Parathyroid adenoma (tissue), 2 donors: ENCODE measurements around the gene ZFR.

Experiments used
- H2AFZ ChIP-seq: fragments of 300-600 bp; sonication (generic); one replicate; pipeline ENCODE4 v1.7.0; 2017; ENCODE audit warnings: antibody characterized with exemption, mild to moderate bottlenecking
- H3K27ac ChIP-seq: fragments of 300-600 bp; sonication (generic); one replicate; pipeline ENCODE4 v1.7.0; 2017
- H3K27me3 ChIP-seq: fragments of 300-600 bp; sonication (generic); one replicate; pipeline ENCODE4 v1.7.0; 2017; ENCODE audit warnings: low read length; ENCODE audit not compliant: control insufficient read depth, insufficient read depth
- H3K36me3 ChIP-seq: fragments of 300-600 bp; sonication (generic); one replicate; pipeline ENCODE4 v1.7.0; 2017; ENCODE audit warnings: low read length; ENCODE audit not compliant: control insufficient read depth, insufficient read depth
- H3K4me1 ChIP-seq: fragments of 300-600 bp; sonication (generic); one replicate; pipeline ENCODE4 v1.7.0; 2017; ENCODE audit warnings: control low read depth
- H3K4me2 ChIP-seq: fragments of 300-600 bp; sonication (generic); one replicate; pipeline ENCODE4 v1.7.0; 2017; ENCODE audit warnings: low read length
- H3K4me3 ChIP-seq: fragments of 300-600 bp; sonication (generic); one replicate; pipeline ENCODE4 v1.7.0; 2017; ENCODE audit warnings: low read depth, low read length
- H3K79me2 ChIP-seq: fragments of 300-600 bp; sonication (generic); one replicate; pipeline ENCODE4 v1.7.0; 2017; ENCODE audit warnings: control low read depth
- H3K9ac ChIP-seq: fragments of 300-600 bp; sonication (generic); one replicate; pipeline ENCODE4 v1.7.0; 2017; ENCODE audit warnings: mild to moderate bottlenecking
- H3K9me3 ChIP-seq: fragments of 300-600 bp; sonication (generic); one replicate; pipeline ENCODE4 v1.7.0; 2017; ENCODE audit warnings: low read length; ENCODE audit not compliant: control insufficient read depth
- CTCF ChIP-seq: fragments of 300-600 bp; sonication (generic); IDR thresholded peaks from one replicate; pipeline ENCODE4 v1.7.0; 2017; ENCODE audit warnings: antibody characterized with exemption, mild to moderate bottlenecking
- donor health status: primary hyperparathyroidism.

The ZFR gene

DNA sequence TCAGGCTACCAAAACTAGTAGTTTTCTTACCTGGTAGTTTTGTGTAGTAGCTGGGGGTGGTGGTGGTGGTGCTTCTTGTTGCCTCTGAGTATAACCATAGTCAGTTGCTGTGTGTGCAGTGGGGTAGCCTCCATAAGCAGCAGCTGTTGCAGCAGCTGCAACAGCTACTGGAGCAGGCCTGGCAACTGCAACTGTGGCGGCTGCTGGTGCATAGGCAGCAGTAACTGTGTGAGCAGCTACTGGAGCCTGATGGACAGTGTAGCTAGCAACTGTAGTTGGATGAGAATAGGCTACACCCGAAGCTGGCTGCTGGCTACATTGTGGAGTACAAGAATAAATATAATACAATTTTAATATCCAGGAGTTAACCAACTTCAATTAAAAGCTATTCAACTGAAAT, 24.7 kb downstream of the ZFR start:
- H3K79me2 ChIP-seq = peaks cover 20% of the 10 kb centered on the region
- no peak for TF ChIP-seq CTCF

DNA sequence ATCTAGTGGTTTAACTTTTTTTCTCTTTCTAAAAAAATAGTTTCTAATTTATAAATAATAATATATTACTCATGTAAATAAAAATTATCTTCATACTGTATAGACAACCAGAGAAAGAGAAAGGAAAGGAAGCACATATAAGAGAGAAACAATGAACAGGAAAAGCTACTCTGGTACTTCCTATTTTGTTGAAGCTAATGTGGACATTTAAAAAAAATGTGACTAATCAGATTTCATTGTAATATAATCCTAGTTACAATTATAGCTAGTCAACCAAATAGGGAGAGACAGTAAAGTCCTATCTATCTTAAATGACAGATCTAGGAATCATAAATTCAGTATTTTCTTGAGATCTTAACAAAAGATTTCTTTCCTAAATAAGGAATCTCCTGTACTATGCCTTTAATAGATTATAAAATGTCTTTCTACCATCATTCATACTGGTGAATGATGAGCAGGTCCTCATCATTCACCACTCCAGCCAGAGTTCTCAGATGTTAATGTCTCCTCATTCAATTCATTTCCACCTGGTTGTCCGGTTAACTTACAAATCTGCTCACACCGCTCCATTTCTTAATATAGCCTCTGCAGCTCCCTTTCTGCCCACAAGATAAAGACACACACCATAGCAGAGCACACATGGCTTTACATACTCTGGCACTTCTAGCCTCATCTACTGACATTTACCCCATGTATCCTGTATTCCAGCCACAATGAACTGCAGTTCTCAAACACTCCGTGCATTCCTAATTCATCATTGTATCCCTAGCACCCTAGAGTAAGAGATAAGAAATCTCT, 30.9 kb downstream of the ZFR start:
- Histone ChIP-seq H3K27ac (no peak overlapping the region), H3K36me3 (no peaks in the 10 kb centered on the region), H3K27me3 (no peaks in the 10 kb centered on the region), H3K4me1 (peaks cover 9% of the 10 kb centered on the region), H3K4me3 (no peak overlapping the region), H3K9me3 (no peaks in the 10 kb centered on the region), H3K79me2 (peaks cover 8% of the 10 kb centered on the region), H3K9ac (no peak overlapping the region), H3K4me2 (no peak overlapping the region), H2AFZ (no peak overlapping the region)
- no peak for TF ChIP-seq CTCF

More for the DNA sequence above, 24.7 kb downstream of the ZFR start:
- no peak overlapping the region for H3K4me3 ChIP-seq
- no peak overlapping the region for H2AFZ ChIP-seq
- no peak overlapping the region for H3K9ac ChIP-seq
- H3K4me2 ChIP-seq = no peak overlapping the region
- H3K36me3 ChIP-seq = no peaks in the 10 kb centered on the region
- H3K9me3 ChIP-seq = no peaks in the 10 kb centered on the region
- H3K27me3 ChIP-seq = no peaks in the 10 kb centered on the region
- H3K4me1 ChIP-seq = no peaks in the 10 kb centered on the region
- no peak overlapping the region for H3K27ac ChIP-seq

GRCh38 chr5:32410630-32411029, 33.9 kb downstream of the ZFR start:
- Histone ChIP-seq H3K27ac (no peak overlapping the region), H3K9ac (no peak overlapping the region), H2AFZ (no peak overlapping the region), H3K27me3 (no peaks in the 10 kb centered on the region), H3K79me2 (peaks cover 9% of the 10 kb centered on the region), H3K4me3 (no peak overlapping the region), H3K9me3 (no peaks in the 10 kb centered on the region), H3K4me1 (peaks cover 9% of the 10 kb centered on the region), H3K4me2 (no peak overlapping the region), H3K36me3 (no peaks in the 10 kb centered on the region)
- TF ChIP-seq CTCF = no peak

DNA sequence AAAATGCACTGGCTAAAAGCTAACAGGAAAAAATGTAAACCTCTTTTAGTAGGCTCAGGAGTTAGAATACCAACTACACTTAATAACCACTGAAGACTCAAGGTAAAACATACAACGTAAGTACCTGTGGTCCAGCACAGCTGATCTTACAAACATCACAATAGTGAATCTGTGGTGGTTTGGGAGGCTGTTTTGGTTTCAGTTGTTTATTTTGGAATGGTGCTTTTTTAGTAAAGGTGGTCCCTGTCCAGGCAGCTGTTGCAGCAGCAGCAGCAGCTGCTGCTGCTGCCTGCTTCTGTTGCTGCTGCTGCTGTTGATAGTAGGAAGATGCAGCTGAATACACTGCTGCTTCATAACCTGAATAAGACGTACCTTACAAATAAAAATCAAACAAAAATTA, 37.9 kb downstream of the ZFR start:
- no peak for TF ChIP-seq CTCF
- Histone ChIP-seq H3K9me3 (no peaks in the 10 kb centered on the region), H3K79me2 (peaks cover 6% of the 10 kb centered on the region), H3K36me3 (no peaks in the 10 kb centered on the region), H3K4me2 (no peak overlapping the region), H3K4me1 (no peaks in the 10 kb centered on the region), H3K27ac (no peak overlapping the region), H3K9ac (no peak overlapping the region), H2AFZ (no peak overlapping the region), H3K27me3 (no peaks in the 10 kb centered on the region), H3K4me3 (no peak overlapping the region)

- no peak overlapping the region for H3K4me2 ChIP-seq
- TF ChIP-seq CTCF = no peak
- no peak overlapping the region for H3K9ac ChIP-seq
- no peaks in the 10 kb centered on the region for H3K4me1 ChIP-seq
- no peaks in the 10 kb centered on the region for H3K36me3 ChIP-seq
- no peak overlapping the region for H3K4me3 ChIP-seq
- no peak overlapping the region for H3K27ac ChIP-seq
- H3K27me3 ChIP-seq = no peaks in the 10 kb centered on the region
- no peak overlapping the region for H2AFZ ChIP-seq
- H3K79me2 ChIP-seq = peaks cover 5% of the 10 kb centered on the region
- H3K9me3 ChIP-seq = no peaks in the 10 kb centered on the region
These were observed 39.0 kb downstream of the ZFR start for GRCh38 chr5:32405507-32405906.
